Neural crest cell (in vitro differentiated cells): ENCODE results near the gene CFAP97D2. TPM values are rescaled to one million over a fixed set of nuclear protein-coding genes. Genes with fewer than 3 reads are reported as not detected.

ENCODE experiments used
- DNase-seq: peaks from one replicate; pipeline ENCODE4 v3.0.0; 2021; ENCODE audit warnings: low read depth, mixed read lengths, low spot score
- H3K27ac Mint-ChIP-seq: one replicate; pipeline ENCODE4 v1.8.0; 2021; ENCODE audit warnings: mild to moderate bottlenecking, mixed read lengths; ENCODE audit not compliant: unreplicated experiment
- H3K27me3 Mint-ChIP-seq: 2 replicates; pipeline ENCODE4 v1.8.0; 2021; ENCODE audit warnings: low read depth, mild to moderate bottlenecking, mixed read lengths
- H3K36me3 Mint-ChIP-seq: 2 replicates; pipeline ENCODE4 v1.8.0; 2021; ENCODE audit warnings: low read depth, mild to moderate bottlenecking, mixed read lengths
- H3K4me1 Mint-ChIP-seq: 2 replicates; pipeline ENCODE4 v1.8.0; 2021; ENCODE audit warnings: mixed read lengths
- H3K4me3 Mint-ChIP-seq: one replicate; pipeline ENCODE4 v1.8.0; 2021; ENCODE audit warnings: mild to moderate bottlenecking, mixed read lengths
- H3K9me3 Mint-ChIP-seq: 2 replicates; pipeline ENCODE4 v1.8.0; 2021; ENCODE audit warnings: mixed read lengths
- CTCF ChIP-seq: fragments of 200-600 bp; sonication (generic); conservative IDR thresholded peaks from 2 replicates; pipeline ENCODE4 v1.5.0; 2021; ENCODE audit warnings: antibody characterized with exemption, mild to moderate bottlenecking
- total RNA-seq: library from RNA; stranded (reverse); gene quantifications from 2 replicates; pipeline ENCODE4 v1.2.1, GENCODE V29; 2021

The CFAP97D2 gene
- total RNA-seq, 1 donor from 2014 or later, result not detected

GRCh38 chr13:114230117-114230516, 51.1 kb downstream of the CFAP97D2 start:
- DNase-seq, result no peak

GRCh38 chr13:114230575-114230974, 51.5 kb downstream of the CFAP97D2 start:
- peaks cover 44% of the 10 kb centered on the region for H3K27me3 Mint-ChIP-seq
- peaks cover 21% of the 10 kb centered on the region for H3K4me1 Mint-ChIP-seq

More at GRCh38 chr13:114230117-114230516, 51.1 kb downstream of the CFAP97D2 start:
- peaks cover 4% of the 10 kb centered on the region for H3K9me3 Mint-ChIP-seq
- no peak overlapping the region for H3K27ac Mint-ChIP-seq
- peaks cover 18% of the 10 kb centered on the region for H3K4me1 Mint-ChIP-seq
- peaks cover 4% of the 10 kb centered on the region for H3K36me3 Mint-ChIP-seq
- no peak for TF ChIP-seq CTCF
- peak overlapping the region; percentile 4 for H3K4me3 Mint-ChIP-seq
- peaks cover 44% of the 10 kb centered on the region for H3K27me3 Mint-ChIP-seq

GRCh38 chr13:114231886-114232285, 52.8 kb downstream of the CFAP97D2 start:
- peaks cover 4% of the 10 kb centered on the region for H3K9me3 Mint-ChIP-seq
- H3K27me3 Mint-ChIP-seq, result peaks cover 40% of the 10 kb centered on the region
- peaks cover 4% of the 10 kb centered on the region for H3K36me3 Mint-ChIP-seq
- H3K4me1 Mint-ChIP-seq, result peaks cover 23% of the 10 kb centered on the region
- peak overlapping the region; percentile 22 for H3K4me3 Mint-ChIP-seq
- H3K27ac Mint-ChIP-seq, result no peak overlapping the region
- no peak for DNase-seq
- TF ChIP-seq CTCF, result no peak

More at GRCh38 chr13:114230575-114230974, 51.5 kb downstream of the CFAP97D2 start:
- TF ChIP-seq CTCF, result no peak
- Mint-ChIP-seq H3K27ac (no peak overlapping the region), H3K9me3 (peaks cover 4% of the 10 kb centered on the region), H3K36me3 (peaks cover 4% of the 10 kb centered on the region), H3K4me3 (no peak overlapping the region)
- no peak for DNase-seq

GRCh38 chr13:114234266-114234644, 55.2 kb downstream of the CFAP97D2 start:
- Mint-ChIP-seq H3K4me1 (peaks cover 28% of the 10 kb centered on the region), H3K27me3 (peaks cover 28% of the 10 kb centered on the region), H3K36me3 (peaks cover 13% of the 10 kb centered on the region), H3K9me3 (peaks cover 4% of the 10 kb centered on the region), H3K4me3 (peak overlapping the region; percentile 96), H3K27ac (no peak overlapping the region)
- no peak for DNase-seq
- no peak for TF ChIP-seq CTCF

- H3K27me3 Mint-ChIP-seq, result peaks cover 22% of the 10 kb centered on the region
- H3K27ac Mint-ChIP-seq, result peak within 1 kb of the TSS; percentile 54
- H3K4me1 Mint-ChIP-seq, result peaks cover 23% of the 10 kb centered on the region
- peak; percentile 81 for DNase-seq
- peak; percentile 42 for TF ChIP-seq CTCF
- H3K36me3 Mint-ChIP-seq, result peaks cover 13% of the 10 kb centered on the region
- peak within 1 kb of the TSS; percentile 96 for H3K4me3 Mint-ChIP-seq
- H3K9me3 Mint-ChIP-seq, result peaks cover 4% of the 10 kb centered on the region
These were observed 55.8 kb downstream of the CFAP97D2 start, which contains the start of gene CDC16 for GRCh38 chr13:114234645-114235421. TSS of gene CDC16 (plus strand) at chr13:114234897. CDS start at chr13:114235085, 188 bp downstream.
